Astrocyte of the spinal cord (primary cell): ENCODE results near the gene TMEM213.
"Not testable (repeated sequence)": the region's sequence is repeated elsewhere in the genome, so short reads cannot be mapped to it uniquely, and the experiment has no call there.

Experiments used
- DNase-seq: peaks from one replicate; pipeline ENCODE4 v3.0.0; 2011; ENCODE audit warnings: low read depth, low spot score
- H3K4me3 ChIP-seq: 2 replicates; pipeline ENCODE4 v1.5.1; 2011; ENCODE audit warnings: low read depth, mild to moderate bottlenecking, low read length, moderate library complexity
- CTCF ChIP-seq: IDR thresholded peaks from 2 replicates; pipeline ENCODE4 v1.5.1; 2012; ENCODE audit warnings: low read depth, mild to moderate bottlenecking, low read length, inconsistent platforms
- in situ Hi-C: cut with HindIII; loops from 2 replicates; pipeline ENCODE4 v1.10.0; 2017; ENCODE audit warnings: low sequenced_read_pairs

The TMEM213 gene

GRCh38 chr7:138804618-138805017 is 6.8 kb downstream of the TMEM213 start:
- no peak for DNase-seq
- no peak overlapping the region for H3K4me3 ChIP-seq
- in situ Hi-C loops, result no loop called here

GRCh38 chr7:138809346-138809745 is 11.6 kb downstream of the TMEM213 start:
- TF ChIP-seq CTCF, result no peak
- in situ Hi-C loops, result no loop called here

More at GRCh38 chr7:138804618-138805017, 6.8 kb downstream of the TMEM213 start:
- no peak for TF ChIP-seq CTCF

GRCh38 chr7:138811327-138811726 is 13.5 kb downstream of the TMEM213 start:
- DNase-seq, in situ Hi-C loops, H3K4me3 ChIP-seq: not testable (repeated sequence)

More at GRCh38 chr7:138809346-138809745, 11.6 kb downstream of the TMEM213 start:
- no peak overlapping the region for H3K4me3 ChIP-seq
- no peak for DNase-seq

- TF ChIP-seq CTCF, result no peak
- in situ Hi-C loops, result no loop called here
- no peak for DNase-seq
- H3K4me3 ChIP-seq, result no peak overlapping the region
Observed at GRCh38 chr7:138813945-138814344, 16.2 kb downstream of the TMEM213 start.

- DNase-seq, result no peak
- no peak for TF ChIP-seq CTCF
- H3K4me3 ChIP-seq, result no peak overlapping the region
- in situ Hi-C loops, result no loop called here
Observed at GRCh38 chr7:138814816-138815332, 17.1 kb downstream of the TMEM213 start.

- no peak for DNase-seq
- in situ Hi-C loops, result no loop called here
- no peak overlapping the region for H3K4me3 ChIP-seq
- TF ChIP-seq CTCF, result no peak
Observed at GRCh38 chr7:138816650-138817049, 18.9 kb downstream of the TMEM213 start.

GRCh38 chr7:138819625-138820024 is 21.8 kb downstream of the TMEM213 start:
- DNase-seq, result no peak
- in situ Hi-C loops, result no loop called here
- TF ChIP-seq CTCF, result no peak
- no peak overlapping the region for H3K4me3 ChIP-seq
